H1 (cell line): ENCODE data around the gene ASPG. TPM values are rescaled to one million over a fixed set of nuclear protein-coding genes. Genes with fewer than 3 reads are reported as not detected.

Experiments used
- CTCF ChIA-PET: fragments of 300-600 bp; sonication (Branson Sonifier 250); formaldehyde crosslinking; loops from one replicate; lab custom pipeline; 2021; ENCODE audit not compliant: partially characterized antibody; lab: Charles Lee
- POLR2A ChIA-PET: fragments of 300-600 bp; sonication (Branson Sonifier 250); formaldehyde crosslinking; loops from one replicate; lab custom pipeline; 2021; ENCODE audit warnings: inconsistent platforms; ENCODE audit not compliant: partially characterized antibody; lab: Charles Lee
- DNase-seq, 2 experiments: peaks; one replicate each; pipeline versions ENCODE4 v3.0.0 to v3.0.0-alpha.2; 2010 to 2022; ENCODE audit warnings: low spot score in 2 of 2, low read depth in 1 of 2, mixed read lengths in 1 of 2
- FAIRE-seq: peaks from 2 replicates; lab custom pipeline; 2011; peaks lifted over from hg19 to GRCh38; lab: Jason Lieb, UNC
- H2AFZ ChIP-seq: 2 replicates; pipeline ENCODE4 v1.8.1; 2012; ENCODE audit warnings: low read length, inconsistent platforms
- H2AK5ac ChIP-seq: 2 replicates; pipeline ENCODE4 v1.6.1; 2013; ENCODE audit warnings: low read depth, low read length
- H2BK120ac ChIP-seq: replicated peaks from 2 replicates; pipeline ENCODE3; 2013; ENCODE audit warnings: low read depth, low read length, inconsistent platforms
- H2BK12ac ChIP-seq: 2 replicates; pipeline ENCODE4 v1.6.1; 2013; ENCODE audit warnings: low read depth, low read length
- H2BK15ac ChIP-seq: 2 replicates; pipeline ENCODE4 v1.6.1; 2013; ENCODE audit warnings: low read length
- H2BK20ac ChIP-seq: 2 replicates; pipeline ENCODE4 v1.6.1; 2013; ENCODE audit warnings: low read length
- H2BK5ac ChIP-seq: 2 replicates; pipeline ENCODE4 v1.6.1; 2013; ENCODE audit warnings: low read depth, low read length
- H3K14ac ChIP-seq: 2 replicates; pipeline ENCODE4 v1.6.1; 2013; ENCODE audit warnings: inconsistent platforms; ENCODE audit not compliant: insufficient read length
- H3K18ac ChIP-seq: 2 replicates; pipeline ENCODE4 v1.6.1; 2013; ENCODE audit warnings: low read length; ENCODE audit errors: extremely low read depth
- H3K23ac ChIP-seq: 2 replicates; pipeline ENCODE4 v1.6.1; 2013; ENCODE audit warnings: inconsistent platforms; ENCODE audit not compliant: insufficient read length
- H3K23me2 ChIP-seq: 2 replicates; pipeline ENCODE4 v1.6.1; 2013; ENCODE audit warnings: low read depth, low read length
- H3K27ac ChIP-seq: 2 replicates; pipeline ENCODE4 v1.6.1; 2011; ENCODE audit warnings: low read depth, low read length, inconsistent platforms
- H3K27me3 ChIP-seq, 4 experiments: replicated peaks in 1 of 4; 1 replicate in 1 of 4; 2 replicates in 3 of 4; pipeline versions ENCODE4 v1.6.1 to v1.8.1; 2011 to 2013; ENCODE audit warnings: low read length in 3 of 4, mild to moderate bottlenecking in 3 of 4, inconsistent platforms in 2 of 4, mixed read lengths in 2 of 4, moderate library complexity in 1 of 4; ENCODE audit not compliant: control insufficient read depth in 3 of 4, insufficient read depth in 3 of 4; ENCODE audit errors: extremely low read depth in 1 of 4
- H3K36me3 ChIP-seq, 4 experiments: 2 replicates each; pipeline versions ENCODE4 v1.6.1 to v1.8.1; 2011 to 2013; ENCODE audit warnings: mild to moderate bottlenecking in 4 of 4, low read length in 3 of 4, moderate library complexity in 2 of 4, control low read depth in 1 of 4, inconsistent platforms in 1 of 4; ENCODE audit not compliant: insufficient read depth in 4 of 4, control insufficient read depth in 2 of 4
- H3K4ac ChIP-seq: replicated peaks from 2 replicates; pipeline ENCODE3; 2013; ENCODE audit warnings: low read length, low read depth, mixed read lengths, inconsistent platforms; ENCODE audit not compliant: insufficient read length
- H3K4me1 ChIP-seq, 4 experiments: replicated peaks in 1 of 4; 1 replicate in 1 of 4; 2 replicates in 3 of 4; pipeline versions ENCODE4 v1.6.1 to v1.8.1; 2011 to 2013; ENCODE audit warnings: low read length in 3 of 4, inconsistent platforms in 2 of 4, mixed read lengths in 1 of 4; ENCODE audit not compliant: insufficient read depth in 4 of 4, control insufficient read depth in 3 of 4
- H3K4me2 ChIP-seq, 2 experiments: 2 replicates each; pipeline versions ENCODE4 v1.6.1 to v1.8.1; 2011 to 2013; ENCODE audit warnings: low read depth in 2 of 2, low read length in 2 of 2, control low read depth in 1 of 2, inconsistent platforms in 1 of 2, mild to moderate bottlenecking in 1 of 2; ENCODE audit not compliant: insufficient read depth in 1 of 2
- H3K4me3 ChIP-seq, 4 experiments: fragments of 200-600, 300-600 bp in 1 of 4; sonication (generic), shearing (Covaris generic), sonication (Bioruptor Twin) in 1 of 4; 2 replicates each; pipeline versions ENCODE4 v1.5.1 to v1.8.1; 2011 to 2016; ENCODE audit warnings: low read length in 4 of 4, low read depth in 3 of 4, control low read depth in 2 of 4, inconsistent platforms in 2 of 4, mild to moderate bottlenecking in 2 of 4, mixed read lengths in 1 of 4, moderate library complexity in 1 of 4; ENCODE audit not compliant: insufficient read depth in 2 of 4; ENCODE audit errors: extremely low read depth in 1 of 4
- H3K56ac ChIP-seq: replicated peaks from 2 replicates; pipeline ENCODE3; 2013; ENCODE audit warnings: low read depth, mild to moderate bottlenecking, mixed read lengths, low read length, inconsistent platforms; ENCODE audit not compliant: insufficient read length
- H3K79me1 ChIP-seq: 2 replicates; pipeline ENCODE4 v1.6.1; 2013; ENCODE audit warnings: low read depth, low read length, control low read depth
- H3K79me2 ChIP-seq, 2 experiments: 2 replicates each; pipeline versions ENCODE4 v1.6.1 to v1.8.1; 2012 to 2013; ENCODE audit warnings: low read length in 2 of 2, mild to moderate bottlenecking in 2 of 2, inconsistent platforms in 1 of 2; ENCODE audit not compliant: insufficient read depth in 2 of 2, control insufficient read depth in 1 of 2
- H3K9ac ChIP-seq, 4 experiments: replicated peaks in 1 of 4; 1 replicate in 1 of 4; 2 replicates in 3 of 4; pipeline versions ENCODE4 v1.6.1 to v1.8.1; 2011 to 2013; ENCODE audit warnings: low read depth in 3 of 4, low read length in 3 of 4, control low read depth in 2 of 4, mild to moderate bottlenecking in 2 of 4, moderate library complexity in 2 of 4, inconsistent platforms in 1 of 4; ENCODE audit errors: extremely low read depth in 1 of 4
- H3K9me3 ChIP-seq, 2 experiments: 2 replicates each; pipeline versions ENCODE4 v1.6.1 to v1.8.1; 2012 to 2013; ENCODE audit warnings: mild to moderate bottlenecking in 2 of 2, moderate library complexity in 2 of 2, control low read depth in 1 of 2, inconsistent platforms in 1 of 2, low read depth in 1 of 2, low read length in 1 of 2, mixed read lengths in 1 of 2; ENCODE audit not compliant: insufficient read depth in 2 of 2
- H4K20me1 ChIP-seq, 2 experiments: replicated peaks in 1 of 2; 2 replicates each; pipeline versions ENCODE3 to v1.8.1; 2011 to 2013; ENCODE audit warnings: inconsistent platforms in 2 of 2, low read length in 2 of 2, mild to moderate bottlenecking in 1 of 2; ENCODE audit not compliant: insufficient read depth in 2 of 2, control insufficient read depth in 1 of 2
- H4K5ac ChIP-seq: 2 replicates; pipeline ENCODE4 v1.6.1; 2013; ENCODE audit warnings: low read length, low read depth, mixed read lengths, inconsistent platforms; ENCODE audit not compliant: insufficient read length
- H4K8ac ChIP-seq: 2 replicates; pipeline ENCODE4 v1.8.0; 2013; ENCODE audit warnings: mild to moderate bottlenecking, moderate library complexity, low read length, inconsistent platforms; ENCODE audit not compliant: insufficient read depth; ENCODE audit errors: extremely low read depth
- H4K91ac ChIP-seq: replicated peaks from 2 replicates; pipeline ENCODE3; 2013; ENCODE audit warnings: low read length, mixed read lengths, inconsistent platforms; ENCODE audit not compliant: insufficient read length
- EZH2 ChIP-seq: fragments of 200-600 bp; sonication (generic); IDR thresholded peaks from 2 replicates; pipeline ENCODE4 v1.7.1; 2012; ENCODE audit warnings: low read depth, mild to moderate bottlenecking, moderate library complexity, low read length, inconsistent platforms; ENCODE audit not compliant: severe bottlenecking
- TAF1 ChIP-seq: IDR thresholded peaks from 2 replicates; pipeline ENCODE4 v1.6.1; 2011; ENCODE audit warnings: mild to moderate bottlenecking, low read depth, low read length
- WGBS, 2 experiments: shearing (Covaris generic) in 1 of 2; methylation state at CpG; one replicate each; pipeline versions ENCODE4 v1.1.6 to v1.1.7; 2013 to 2015; ENCODE audit warnings: low lambda C conversion rate in 2 of 2, mixed read lengths in 2 of 2, inconsistent platforms in 1 of 2, low coverage in 1 of 2, missing lambda C conversion rate in 1 of 2; ENCODE audit not compliant: insufficient replicate concordance in 2 of 2, insufficient coverage in 1 of 2, insufficient read length in 1 of 2; ENCODE audit errors: extremely low coverage in 1 of 2, missing lambda C conversion rate in 1 of 2; 5-methylcytosine and 5-hydroxymethylcytosine counted together
- long read RNA-seq, 2 experiments: library from RNA in 1 of 2; library from capped mRNA in 1 of 2; stranded (forward); transcript quantifications; one replicate each; pipeline ENCODE4 v2.0.0, GENCODE V29; 2021; ENCODE audit warnings: inconsistent platforms in 1 of 2
- polyA minus RNA-seq, 3 experiments: library from RNA; depleted of rRNA, polyadenylated mRNA; stranded (reverse); fragments of >200 nt; gene quantifications; 1 replicate in 2 of 3; 2 replicates in 1 of 3; pipeline ENCODE4 v1.2.3, GENCODE V29; 2011
- polyA plus RNA-seq, 7 experiments: library from polyadenylated mRNA; depleted of rRNA in 3 of 7; stranded (reverse) in 5 of 7; unstranded in 2 of 7; fragments of >200 nt in 5 of 7; fragments of 200-250 nt in 2 of 7; gene quantifications; 1 replicate in 5 of 7; 2 replicates in 1 of 7; 4 replicates in 1 of 7; pipeline versions ENCODE4 v1.2.1 to v1.2.3, GENCODE V29; 2011 to 2013; ENCODE audit warnings: missing spikeins in 2 of 7, mixed read lengths in 2 of 7
- total RNA-seq: library from RNA; stranded (reverse); fragmentation: NEBNext Ultra II Directional; extraction: Animal tissue kit (Norgen Biotek cat#: 25700); gene quantifications from 2 replicates; pipeline ENCODE4 v1.2.1, GENCODE V29; 2021
- TF ChIP-seq, protein P1 (sequence below): IDR thresholded peaks from 2 replicates; pipeline ENCODE4 v1.6.1; 2012; ENCODE audit warnings: inconsistent platforms
- TF ChIP-seq, protein P2 (sequence below), 3 experiments: IDR thresholded peaks; 1 replicate in 2 of 3; 2 replicates in 1 of 3; pipeline versions ENCODE4 v1.5.1 to v1.6.1; 2011; ENCODE audit warnings: low read length in 3 of 3, mild to moderate bottlenecking in 3 of 3, inconsistent platforms in 2 of 3, low read depth in 1 of 3, moderate library complexity in 1 of 3; ENCODE audit not compliant: insufficient read depth in 1 of 3; ENCODE audit errors: control extremely low read depth in 1 of 3
- TF ChIP-seq, protein P3 (sequence below): IDR thresholded peaks from 2 replicates; pipeline ENCODE4 v1.6.1; 2012; ENCODE audit warnings: inconsistent platforms

ASPG gene
- 0.34 and 0.46 TPM in 2 replicates for total RNA-seq
- polyA plus RNA-seq (2011; rRNA removed) = 0.59 and 0.89 TPM in 2 replicates
- 0.79 TPM for polyA plus RNA-seq (2011; cell fraction: cytosol; rRNA removed)
- 6.4 TPM for polyA plus RNA-seq (2011; cell fraction: nucleus; rRNA removed)
- 0.22 to 1.6 TPM (median 1.0 TPM) in 4 replicates for polyA plus RNA-seq (2012, experiment 1 of 2)
- 0.21 TPM for polyA plus RNA-seq (2012, experiment 2 of 2)
- polyA plus RNA-seq (2013, experiment 1 of 2) = 0.36 TPM
- polyA plus RNA-seq (2013, experiment 2 of 2) = 0.06 TPM
- polyA minus RNA-seq (2011; rRNA and poly(A)+ RNA removed) = 0.32 and 1.2 TPM in 2 replicates
- polyA minus RNA-seq (2011; cell fraction: cytosol; rRNA and poly(A)+ RNA removed) = 1.3 TPM
- polyA minus RNA-seq (2011; cell fraction: nucleus; rRNA and poly(A)+ RNA removed) = 2.8 TPM
- long read RNA-seq, experiment 1 = 0 reads
- long read RNA-seq, experiment 2 = 0 reads

DNA sequence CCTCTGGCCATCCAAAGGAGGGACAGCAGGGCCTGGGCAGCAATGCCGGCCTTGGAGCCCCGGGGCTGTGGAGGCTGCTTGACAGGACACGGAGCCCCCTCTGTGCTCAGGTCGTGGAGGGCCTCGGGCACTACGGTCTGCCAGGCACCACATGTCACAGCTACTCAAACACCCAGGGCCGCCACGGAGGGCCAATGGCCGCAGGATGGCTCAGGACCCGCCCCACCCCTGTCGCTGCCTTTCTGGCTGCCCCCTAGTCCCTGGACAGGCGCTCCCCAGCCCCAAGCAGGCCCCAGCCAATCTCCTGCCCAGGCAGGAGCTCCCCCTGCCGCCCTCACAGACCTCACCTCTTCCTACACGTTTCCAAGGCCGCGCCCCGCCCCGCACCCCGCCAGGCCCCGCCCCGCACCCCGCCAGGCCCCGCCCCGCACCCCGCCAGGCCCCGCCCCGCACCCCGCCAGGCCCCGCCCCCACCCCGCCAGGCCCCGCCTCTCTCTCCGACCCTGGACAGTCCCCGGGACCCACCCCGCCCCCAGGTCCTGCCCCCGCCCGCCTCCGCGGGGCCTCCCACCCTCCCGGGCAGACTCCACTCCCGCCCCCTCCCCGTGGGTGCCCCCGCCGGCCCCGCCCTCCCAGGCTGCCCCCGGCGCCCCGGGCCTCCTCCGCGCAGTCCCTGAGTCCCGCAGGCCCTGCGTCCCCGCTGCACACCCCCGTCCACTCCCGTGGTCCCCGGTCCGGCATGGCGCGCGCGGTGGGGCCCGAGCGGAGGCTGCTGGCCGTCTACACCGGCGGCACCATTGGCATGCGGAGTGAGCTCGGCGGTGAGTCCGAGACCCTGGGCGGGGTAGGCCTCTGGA, at the start of gene ASPG:
Gene ASPG (plus strand): TSS at position 669 of the 857 bp plus-strand sequence. CDS start 71 bp downstream, at position 740.
- Histone ChIP-seq H3K4ac (no peak within 1 kb of the TSS), H3K27me3 (peaks cover 0 to 2% (median 0%) of the 10 kb centered on the region in 4 experiments; a peak in 1 of 7 replicates), H3K14ac (no peak within 1 kb of the TSS), H4K5ac (no peak within 1 kb of the TSS), H3K4me1 (peaks cover 0 to 3% (median 0%) of the 10 kb centered on the region in 4 experiments; a peak in 2 of 7 replicates), H3K56ac (no peak within 1 kb of the TSS), H2BK120ac (no peak within 1 kb of the TSS), H3K18ac (peak within 1 kb of the TSS; percentile 32), H2AFZ (peak within 1 kb of the TSS; percentile 51; the same call in 1 of the 2 replicates), H2AK5ac (no peak within 1 kb of the TSS), H2BK5ac (no peak within 1 kb of the TSS), H2BK20ac (no peak within 1 kb of the TSS), H3K27ac (no peak within 1 kb of the TSS), H4K8ac (no peak within 1 kb of the TSS), H3K23ac (no peak within 1 kb of the TSS), H3K36me3 (no peaks in the 10 kb centered on the region), H3K79me1 (no peaks in the 10 kb centered on the region), H3K23me2 (no peaks in the 10 kb centered on the region), H3K4me3 (peak within 1 kb of the TSS; percentile 17 to 56 (median 31); a peak in 6 of 8 replicates), H3K9ac (no peak within 1 kb of the TSS), H4K20me1 (peaks cover 0 to 1% of the 10 kb centered on the region in 2 experiments), H2BK12ac (no peak within 1 kb of the TSS), H4K91ac (peak within 1 kb of the TSS; percentile 54), H3K9me3 (no peaks in the 10 kb centered on the region; a peak in 1 of 4 replicates), H3K79me2 (no peaks in the 10 kb centered on the region), H2BK15ac (no peak within 1 kb of the TSS), H3K4me2 (peak within 1 kb of the TSS; percentile 19 to 53)
- ChIA-PET POLR2A (no interaction called here), CTCF (interaction anchor here (0.6 to 1.6 kb wide), 9 partner anchors 8 to 475 kb away, joined by 3 to 9 read pairs (median 3); no protein-coding TSS in a partner anchor)
- WGBS, 2 experiments = 67% methylated on average over 12 of the region's 70 CpGs; no CpG with 5 or more reads in 1 of the 2 experiments
- FAIRE-seq (no peak), DNase-seq (peak; percentile 49 to 61)
- TF ChIP-seq TAF1 (0 out of 2 replicates have a peak, but pooled peaks have one; percentile 24), EZH2 (no peak)
- TF ChIP-seq, protein P1, sequence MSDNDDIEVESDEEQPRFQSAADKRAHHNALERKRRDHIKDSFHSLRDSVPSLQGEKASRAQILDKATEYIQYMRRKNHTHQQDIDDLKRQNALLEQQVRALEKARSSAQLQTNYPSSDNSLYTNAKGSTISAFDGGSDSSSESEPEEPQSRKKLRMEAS = peak; percentile 33; the same call in 1 of the 2 replicates
- TF ChIP-seq, protein P2, sequence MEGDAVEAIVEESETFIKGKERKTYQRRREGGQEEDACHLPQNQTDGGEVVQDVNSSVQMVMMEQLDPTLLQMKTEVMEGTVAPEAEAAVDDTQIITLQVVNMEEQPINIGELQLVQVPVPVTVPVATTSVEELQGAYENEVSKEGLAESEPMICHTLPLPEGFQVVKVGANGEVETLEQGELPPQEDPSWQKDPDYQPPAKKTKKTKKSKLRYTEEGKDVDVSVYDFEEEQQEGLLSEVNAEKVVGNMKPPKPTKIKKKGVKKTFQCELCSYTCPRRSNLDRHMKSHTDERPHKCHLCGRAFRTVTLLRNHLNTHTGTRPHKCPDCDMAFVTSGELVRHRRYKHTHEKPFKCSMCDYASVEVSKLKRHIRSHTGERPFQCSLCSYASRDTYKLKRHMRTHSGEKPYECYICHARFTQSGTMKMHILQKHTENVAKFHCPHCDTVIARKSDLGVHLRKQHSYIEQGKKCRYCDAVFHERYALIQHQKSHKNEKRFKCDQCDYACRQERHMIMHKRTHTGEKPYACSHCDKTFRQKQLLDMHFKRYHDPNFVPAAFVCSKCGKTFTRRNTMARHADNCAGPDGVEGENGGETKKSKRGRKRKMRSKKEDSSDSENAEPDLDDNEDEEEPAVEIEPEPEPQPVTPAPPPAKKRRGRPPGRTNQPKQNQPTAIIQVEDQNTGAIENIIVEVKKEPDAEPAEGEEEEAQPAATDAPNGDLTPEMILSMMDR (IDR thresholded peaks at IDR 0.05; ENCODE audit: control extremely low read depth in 1 of 3, insufficient read depth in 1 of 3, low read depth in 1 of 3, low read length in 3 of 3) = peak in 1 of 3 experiments; percentile 19; a peak in 2 of 4 replicates
- TF ChIP-seq, protein P3, sequence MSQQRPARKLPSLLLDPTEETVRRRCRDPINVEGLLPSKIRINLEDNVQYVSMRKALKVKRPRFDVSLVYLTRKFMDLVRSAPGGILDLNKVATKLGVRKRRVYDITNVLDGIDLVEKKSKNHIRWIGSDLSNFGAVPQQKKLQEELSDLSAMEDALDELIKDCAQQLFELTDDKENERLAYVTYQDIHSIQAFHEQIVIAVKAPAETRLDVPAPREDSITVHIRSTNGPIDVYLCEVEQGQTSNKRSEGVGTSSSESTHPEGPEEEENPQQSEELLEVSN = peak; percentile 50; the same call in 1 of the 2 replicates
